Colonic mucosa (tissue), 4 donors: Measurements from ENCODE around the gene CPM. TPM values are rescaled to one million over a fixed set of nuclear protein-coding genes. Genes with fewer than 3 reads are reported as not detected.

Experiments used
- DNase-seq: peaks from one replicate; pipeline ENCODE4 v3.0.0-alpha.2; 2020
- H3K27ac ChIP-seq: fragments of 200-600 bp; one replicate; pipeline ENCODE4 v1.8.0; 2021
- H3K27me3 ChIP-seq: fragments of 200-600 bp; one replicate; pipeline ENCODE4 v1.8.0; 2021
- H3K36me3 ChIP-seq: fragments of 200-600 bp; one replicate; pipeline ENCODE4 v1.8.0; 2021
- H3K4me1 ChIP-seq: fragments of 200-600 bp; one replicate; pipeline ENCODE4 v1.8.0; 2021; ENCODE audit warnings: mild to moderate bottlenecking
- H3K4me3 ChIP-seq: fragments of 200-600 bp; one replicate; pipeline ENCODE4 v1.8.0; 2021
- H3K9ac ChIP-seq, 2 donors: one replicate each; pipeline ENCODE4 v1.7.0; 2013; ENCODE audit warnings: control low read depth in 2 of 2, low read depth in 2 of 2, low read length in 2 of 2
- H3K9me3 ChIP-seq: fragments of 200-600 bp; one replicate; pipeline ENCODE4 v1.8.0; 2021
- intact Hi-C: fragments of 100-400 bp; cut with DNase I; formaldehyde crosslinking; loops from one replicate; pipeline ENCODE4 v1.14.1; 2022
- total RNA-seq, 2 donors: library from RNA; stranded (reverse); fragmentation: NEBNext Ultra II Directional in 1 of 2; extraction: Animal tissue kit (Norgen Biotek cat#: 25700) in 1 of 2; gene quantifications; one replicate each; pipeline ENCODE4 v1.2.1, GENCODE V29; 2021
- TF ChIP-seq, protein P1 (sequence below): fragments of 200-600 bp; IDR thresholded peaks from one replicate; pipeline ENCODE4 v1.8.0; 2022; ENCODE audit warnings: antibody characterized with exemption, mild to moderate bottlenecking
- donor health status: healthy.
- donor health status: DM: no; HTN: no; CAD: no.
- donor health status: DM: no; HTN: no; CAD: no.

Gene CPM
- total RNA-seq, 2 donors from 2014 or later, result 30.0 to 40.3 TPM

DNA sequence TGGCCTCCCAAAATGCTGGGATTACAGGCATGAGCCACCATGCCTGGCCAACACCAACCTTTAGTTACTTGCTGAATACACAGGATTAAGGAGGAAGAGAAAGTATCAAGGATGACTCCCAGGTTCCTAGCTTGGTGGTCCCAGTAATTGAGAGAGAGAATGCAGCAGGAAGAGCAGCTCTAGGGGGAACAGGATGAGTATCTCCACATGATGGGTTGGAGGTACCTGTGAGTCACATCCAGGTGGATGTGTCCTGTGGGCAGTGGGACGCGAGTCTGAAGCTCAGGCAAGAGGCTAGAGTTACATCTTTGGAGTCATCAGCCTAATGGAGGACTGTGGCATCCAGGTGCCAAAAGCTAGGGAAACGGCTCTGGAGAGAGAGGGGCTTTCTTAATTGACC is 77.9 kb downstream of the CPM start:
- no peaks in the 10 kb centered on the region for H3K36me3 ChIP-seq
- no peaks in the 10 kb centered on the region for H3K4me1 ChIP-seq
- H3K9ac ChIP-seq, result no peak overlapping the region
- intact Hi-C loops, result no loop called here
- no peak overlapping the region for H3K4me3 ChIP-seq
- TF ChIP-seq, protein P1, sequence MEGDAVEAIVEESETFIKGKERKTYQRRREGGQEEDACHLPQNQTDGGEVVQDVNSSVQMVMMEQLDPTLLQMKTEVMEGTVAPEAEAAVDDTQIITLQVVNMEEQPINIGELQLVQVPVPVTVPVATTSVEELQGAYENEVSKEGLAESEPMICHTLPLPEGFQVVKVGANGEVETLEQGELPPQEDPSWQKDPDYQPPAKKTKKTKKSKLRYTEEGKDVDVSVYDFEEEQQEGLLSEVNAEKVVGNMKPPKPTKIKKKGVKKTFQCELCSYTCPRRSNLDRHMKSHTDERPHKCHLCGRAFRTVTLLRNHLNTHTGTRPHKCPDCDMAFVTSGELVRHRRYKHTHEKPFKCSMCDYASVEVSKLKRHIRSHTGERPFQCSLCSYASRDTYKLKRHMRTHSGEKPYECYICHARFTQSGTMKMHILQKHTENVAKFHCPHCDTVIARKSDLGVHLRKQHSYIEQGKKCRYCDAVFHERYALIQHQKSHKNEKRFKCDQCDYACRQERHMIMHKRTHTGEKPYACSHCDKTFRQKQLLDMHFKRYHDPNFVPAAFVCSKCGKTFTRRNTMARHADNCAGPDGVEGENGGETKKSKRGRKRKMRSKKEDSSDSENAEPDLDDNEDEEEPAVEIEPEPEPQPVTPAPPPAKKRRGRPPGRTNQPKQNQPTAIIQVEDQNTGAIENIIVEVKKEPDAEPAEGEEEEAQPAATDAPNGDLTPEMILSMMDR, result no peak
- no peaks in the 10 kb centered on the region for H3K27me3 ChIP-seq
- no peak for DNase-seq
- no peaks in the 10 kb centered on the region for H3K9me3 ChIP-seq
- H3K27ac ChIP-seq, result no peak overlapping the region

DNA sequence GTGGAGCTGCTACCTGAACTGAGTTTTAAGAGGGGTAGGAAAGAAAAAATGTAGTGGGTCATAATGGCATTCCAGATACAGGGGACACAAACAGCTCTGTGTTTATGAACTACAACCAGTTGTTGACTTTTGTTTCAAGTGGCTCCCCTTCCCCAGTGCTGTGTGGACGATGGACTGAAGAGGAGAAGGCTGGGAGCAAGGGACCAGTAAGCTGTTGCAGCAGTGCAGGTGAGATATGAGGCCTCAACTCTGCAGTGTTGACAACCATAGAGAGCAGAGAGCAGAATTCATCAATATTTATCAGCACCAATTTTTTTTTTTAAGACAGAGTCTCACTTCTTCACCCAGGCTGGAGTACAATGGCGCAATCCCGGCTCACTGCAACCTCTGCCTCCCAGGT is 78.4 kb downstream of the CPM start:
- H3K27me3 ChIP-seq, result no peaks in the 10 kb centered on the region
- TF ChIP-seq, protein P1, result no peak
- no peak overlapping the region for H3K27ac ChIP-seq
- no peak overlapping the region for H3K4me3 ChIP-seq
- intact Hi-C loops, result no loop called here
- DNase-seq, result no peak
- no peaks in the 10 kb centered on the region for H3K4me1 ChIP-seq
- no peak overlapping the region for H3K9ac ChIP-seq
- no peaks in the 10 kb centered on the region for H3K36me3 ChIP-seq
- no peaks in the 10 kb centered on the region for H3K9me3 ChIP-seq

DNA sequence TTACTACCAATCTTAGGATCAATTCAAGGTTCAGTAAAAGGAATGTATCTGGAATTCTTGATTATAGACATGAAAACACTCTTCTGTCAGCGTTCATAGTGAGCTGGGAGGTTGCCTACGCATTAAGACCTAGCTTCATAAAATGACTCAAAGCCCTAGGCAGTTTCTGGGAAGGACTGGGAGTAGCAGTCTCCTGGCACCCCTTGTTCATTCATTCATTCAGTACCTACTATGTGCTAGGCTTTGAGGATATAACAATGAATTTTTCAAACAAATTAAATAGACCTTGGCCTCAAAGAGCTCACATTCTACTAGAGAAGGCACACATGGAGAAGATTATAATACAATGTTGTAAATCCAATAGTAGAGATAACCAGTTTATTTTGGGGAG is 78.9 kb downstream of the CPM start:
- no peaks in the 10 kb centered on the region for H3K4me1 ChIP-seq
- intact Hi-C loops, result no loop called here
- no peaks in the 10 kb centered on the region for H3K36me3 ChIP-seq
- DNase-seq, result no peak
- no peak overlapping the region for H3K4me3 ChIP-seq
- no peak overlapping the region for H3K27ac ChIP-seq
- H3K27me3 ChIP-seq, result no peaks in the 10 kb centered on the region
- H3K9ac ChIP-seq, result no peak overlapping the region
- TF ChIP-seq, protein P1, result no peak
- no peaks in the 10 kb centered on the region for H3K9me3 ChIP-seq

DNA sequence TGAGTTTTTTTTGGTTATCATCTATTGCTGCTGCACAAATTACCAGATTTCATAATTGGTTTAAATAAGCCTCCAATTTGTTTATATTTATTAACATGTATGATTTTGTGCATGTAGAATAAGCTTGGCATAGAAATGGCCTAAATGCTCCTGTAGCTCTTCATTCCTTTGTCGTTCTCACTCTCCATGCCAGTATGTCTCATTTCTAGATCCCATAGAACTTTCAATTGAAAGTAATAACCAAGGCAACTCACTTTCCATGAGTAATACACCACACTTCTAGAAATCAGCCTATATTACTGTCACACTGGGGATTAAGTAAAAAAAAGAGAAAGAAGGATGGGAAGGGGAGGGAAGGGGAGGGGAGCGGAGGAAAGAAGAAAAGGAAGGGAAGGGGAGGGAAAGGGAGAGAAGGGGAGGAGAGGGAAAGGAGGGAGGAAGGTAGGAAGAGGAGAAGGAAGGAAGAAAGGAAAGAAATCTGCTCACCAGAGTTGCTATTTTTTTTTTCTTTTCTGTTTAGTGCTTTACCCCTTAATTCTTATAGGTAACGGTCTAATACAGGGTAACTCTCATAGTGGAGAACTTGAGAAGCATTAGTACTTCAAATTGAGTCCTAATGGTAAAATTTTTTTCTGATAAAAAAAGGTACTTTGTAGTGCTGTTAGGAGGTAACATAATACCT is 79.4 kb downstream of the CPM start:
- intact Hi-C loops, result no loop called here
- no peak overlapping the region for H3K27ac ChIP-seq
- H3K36me3 ChIP-seq, result no peaks in the 10 kb centered on the region
- H3K9me3 ChIP-seq, result no peaks in the 10 kb centered on the region
- no peak overlapping the region for H3K4me3 ChIP-seq
- no peaks in the 10 kb centered on the region for H3K27me3 ChIP-seq
- no peak for DNase-seq
- H3K4me1 ChIP-seq, result no peaks in the 10 kb centered on the region
- no peak overlapping the region for H3K9ac ChIP-seq
- TF ChIP-seq, protein P1, result no peak

DNA sequence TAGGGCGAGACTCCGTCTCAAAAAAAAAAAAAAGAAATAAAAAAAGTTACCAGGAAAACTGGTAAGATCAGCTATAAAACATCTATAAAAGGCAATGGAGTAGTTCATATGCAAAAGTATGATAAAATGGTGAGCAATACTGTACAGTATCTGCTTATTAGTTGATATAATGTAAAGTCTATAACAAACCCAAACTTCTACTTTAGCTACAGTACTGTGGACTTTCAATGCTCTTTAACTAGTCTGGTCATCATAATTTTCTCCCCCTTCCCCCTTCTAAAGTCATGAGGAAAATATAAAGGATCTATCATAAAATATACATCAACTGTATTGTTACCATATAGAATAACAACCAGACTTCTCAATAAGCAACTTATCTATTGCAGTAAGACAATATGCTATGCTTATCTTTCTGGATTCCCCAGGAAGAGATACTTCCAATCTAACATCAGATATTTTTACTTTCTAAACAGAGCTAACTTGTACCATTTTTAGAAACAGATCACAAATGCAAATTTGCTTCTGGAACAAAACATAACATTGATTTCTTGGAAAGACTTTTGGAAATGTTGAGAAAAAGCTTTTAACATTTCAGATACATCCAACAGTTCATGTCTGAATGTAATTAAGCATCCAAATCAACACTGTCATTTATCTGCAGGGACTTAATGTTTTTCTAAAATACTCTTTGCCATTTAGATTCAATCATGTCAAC is 81.2 kb downstream of the CPM start:
- Histone ChIP-seq H3K27ac (no peak overlapping the region), H3K36me3 (no peaks in the 10 kb centered on the region), H3K9ac (no peak overlapping the region), H3K27me3 (no peaks in the 10 kb centered on the region), H3K4me3 (no peak overlapping the region), H3K4me1 (no peaks in the 10 kb centered on the region), H3K9me3 (no peaks in the 10 kb centered on the region)
- DNase-seq, result no peak
- TF ChIP-seq, protein P1, result no peak
- intact Hi-C loops, result no loop called here
